H1 (cell line): ENCODE results near the gene TPMT. TPM values are rescaled to one million over a fixed set of nuclear protein-coding genes. Genes with fewer than 3 reads are reported as not detected.

Experiments
- HDAC2 ChIP-seq, 2 experiments: fragments of 300-600 bp in 1 of 2; sonication (generic) in 1 of 2; IDR thresholded peaks; 2 replicates each; pipeline ENCODE4 v1.6.1; 2011 to 2012; ENCODE audit warnings: low read depth in 2 of 2, low read length in 2 of 2, mild to moderate bottlenecking in 2 of 2, moderate library complexity in 2 of 2, borderline replicate concordance in 1 of 2, inconsistent platforms in 1 of 2
- KDM4A ChIP-seq: IDR thresholded peaks from one replicate; pipeline ENCODE4 v1.7.1; 2012; ENCODE audit warnings: low read depth, mild to moderate bottlenecking, moderate library complexity, low read length, inconsistent platforms; ENCODE audit not compliant: severe bottlenecking
- RAD21 ChIP-seq, 2 experiments: IDR thresholded peaks in 1 of 2; conservative IDR thresholded peaks in 1 of 2; 2 replicates each; pipeline ENCODE4 v1.6.1; 2011; ENCODE audit warnings: low read depth in 2 of 2, low read length in 2 of 2, improper control_type of control experiment in 1 of 2, inconsistent platforms in 1 of 2, mild to moderate bottlenecking in 1 of 2, moderate library complexity in 1 of 2
- SIN3A ChIP-seq, 2 experiments: IDR thresholded peaks in 1 of 2; conservative IDR thresholded peaks in 1 of 2; 2 replicates each; pipeline ENCODE4 v1.6.1; 2011 to 2012; ENCODE audit warnings: low read length in 2 of 2, improper control_type of control experiment in 1 of 2, low read depth in 1 of 2, mild to moderate bottlenecking in 1 of 2
- polyA plus RNA-seq, 7 experiments: library from polyadenylated mRNA; depleted of rRNA in 3 of 7; stranded (reverse) in 5 of 7; unstranded in 2 of 7; fragments of >200 nt in 5 of 7; fragments of 200-250 nt in 2 of 7; gene quantifications; 1 replicate in 5 of 7; 2 replicates in 1 of 7; 4 replicates in 1 of 7; pipeline versions ENCODE4 v1.2.1 to v1.2.3, GENCODE V29; 2011 to 2013; ENCODE audit warnings: missing spikeins in 2 of 7, mixed read lengths in 2 of 7
- total RNA-seq: library from RNA; stranded (reverse); fragmentation: NEBNext Ultra II Directional; extraction: Animal tissue kit (Norgen Biotek cat#: 25700); gene quantifications from 2 replicates; pipeline ENCODE4 v1.2.1, GENCODE V29; 2021

Gene TPMT
- total and polyA plus RNA-seq, 2 of the 8 experiments (the other 6 are each of a cell fraction or from before 2014, with no cell fraction given) = 12.3 to 17.2 TPM

DNA sequence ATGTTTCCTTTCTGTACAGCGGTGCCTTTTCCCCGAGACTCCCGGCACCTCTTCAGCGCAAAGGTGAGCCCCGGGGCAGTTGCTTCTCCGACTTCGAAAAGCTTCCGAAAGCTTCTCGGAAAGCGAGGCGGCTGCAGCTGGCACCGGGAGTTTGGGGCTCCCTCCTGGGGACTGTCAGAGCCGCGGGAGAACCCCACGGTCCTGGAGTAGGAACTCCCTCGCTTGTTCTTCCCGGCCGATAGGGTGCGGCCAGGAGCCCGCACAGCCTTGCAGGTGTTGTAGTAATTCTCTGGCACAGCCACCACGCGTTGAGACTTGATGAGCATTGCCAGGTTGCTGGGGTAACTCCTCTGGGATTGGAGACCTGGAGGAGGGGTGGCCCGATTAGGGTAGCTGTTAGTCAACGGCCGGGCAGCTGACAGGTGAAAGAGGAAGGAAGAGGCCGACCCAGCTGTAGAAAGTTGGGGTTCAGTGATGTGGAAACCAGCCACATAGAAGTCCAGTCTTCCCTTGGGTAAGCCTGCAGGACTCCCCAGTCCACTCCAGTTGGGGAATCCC is 1.1 kb upstream of the TPMT start (continued):
- peak; percentile 88 to 92 for TF ChIP-seq SIN3A (conservative IDR thresholded peaks at IDR 0.05 in 1 of 2, IDR thresholded peaks at IDR 0.05 in 1 of 2; ENCODE audit: low read depth in 1 of 2, low read length in 2 of 2)
- TF ChIP-seq KDM4A = peak; percentile 43
- peak; percentile 54 to 59 for TF ChIP-seq RAD21 (IDR thresholded peaks at IDR 0.05 in 1 of 2, conservative IDR thresholded peaks at IDR 0.05 in 1 of 2; ENCODE audit: low read depth in 2 of 2, low read length in 2 of 2)
- peak in 1 of 2 experiments; percentile 39; a peak in 1 of 4 replicates for TF ChIP-seq HDAC2 (IDR thresholded peaks at IDR 0.05; ENCODE audit: borderline replicate concordance in 1 of 2, low read depth in 2 of 2, low read length in 2 of 2)
- TF ChIP-seq, all 59 proteins: peak for 10
